ENCODE data around the gene OR6X1. TPM values are rescaled to one million over a fixed set of nuclear protein-coding genes. Genes with fewer than 3 reads are reported as not detected.

Gene OR6X1
- total RNA-seq, 1 experiment from 2014 or later, result not detected

- no peak for DNase-seq
- no peak overlapping the region for H3K9ac ChIP-seq (ENCODE audit: low read length)
- H3K4me3 ChIP-seq (ENCODE audit: low read length), result no peak overlapping the region
- no peaks in the 10 kb centered on the region for H3K9me3 ChIP-seq (ENCODE audit: low read length)
- H3K27ac ChIP-seq (ENCODE audit: low read length), result no peak overlapping the region
- no peaks in the 10 kb centered on the region for H3K27me3 ChIP-seq (ENCODE audit: low read length)
- no peaks in the 10 kb centered on the region for H3K4me1 ChIP-seq (ENCODE audit: low read length)
- no peak overlapping the region for H3K4me2 ChIP-seq (ENCODE audit: low read depth, low read length, poor library complexity, severe bottlenecking)
- no peak overlapping the region for H2AFZ ChIP-seq (ENCODE audit: low read length)
- no peaks in the 10 kb centered on the region for H3K9me2 ChIP-seq (replicated peaks; ENCODE audit: insufficient read depth, low read length)
- H3K79me2 ChIP-seq (ENCODE audit: low read length), result no peaks in the 10 kb centered on the region
- H4K20me1 ChIP-seq (ENCODE audit: insufficient read depth, low read depth, low read length), result no peaks in the 10 kb centered on the region
- no peaks in the 10 kb centered on the region for H3K36me3 ChIP-seq (ENCODE audit: insufficient read depth, low read length)
Observed at GRCh38 chr11:123770712-123771111, 16.4 kb upstream of the OR6X1 start.

- H3K9me3 ChIP-seq (ENCODE audit: low read length), result no peaks in the 10 kb centered on the region
- H3K36me3 ChIP-seq (ENCODE audit: insufficient read depth, low read length), result no peaks in the 10 kb centered on the region
- no peak overlapping the region for H3K4me3 ChIP-seq (ENCODE audit: low read length)
- DNase-seq, result no peak
- no peak overlapping the region for H2AFZ ChIP-seq (ENCODE audit: low read length)
- H3K79me2 ChIP-seq (ENCODE audit: low read length), result no peaks in the 10 kb centered on the region
- H3K9ac ChIP-seq (ENCODE audit: low read length), result no peak overlapping the region
- no peaks in the 10 kb centered on the region for H3K27me3 ChIP-seq (ENCODE audit: low read length)
- H3K4me2 ChIP-seq (ENCODE audit: low read depth, low read length, poor library complexity, severe bottlenecking), result no peak overlapping the region
- no peak overlapping the region for H3K27ac ChIP-seq (ENCODE audit: low read length)
- H3K4me1 ChIP-seq (ENCODE audit: low read length), result no peaks in the 10 kb centered on the region
- no peaks in the 10 kb centered on the region for H4K20me1 ChIP-seq (ENCODE audit: insufficient read depth, low read depth, low read length)
- no peaks in the 10 kb centered on the region for H3K9me2 ChIP-seq (replicated peaks; ENCODE audit: insufficient read depth, low read length)
Observed at GRCh38 chr11:123765601-123766000, 11.3 kb upstream of the OR6X1 start.

GRCh38 chr11:123762422-123762821 is 8.1 kb upstream of the OR6X1 start:
- Histone ChIP-seq H4K20me1 (ENCODE audit: insufficient read depth, low read depth, low read length) (no peaks in the 10 kb centered on the region), H3K9me3 (ENCODE audit: low read length) (no peaks in the 10 kb centered on the region), H2AFZ (ENCODE audit: low read length) (no peak overlapping the region), H3K9me2 (replicated peaks; ENCODE audit: insufficient read depth, low read length) (no peaks in the 10 kb centered on the region), H3K4me2 (ENCODE audit: low read depth, low read length, poor library complexity, severe bottlenecking) (no peak overlapping the region), H3K27me3 (ENCODE audit: low read length) (no peaks in the 10 kb centered on the region), H3K36me3 (ENCODE audit: insufficient read depth, low read length) (no peaks in the 10 kb centered on the region), H3K9ac (ENCODE audit: low read length) (no peak overlapping the region), H3K4me3 (ENCODE audit: low read length) (no peak overlapping the region), H3K27ac (ENCODE audit: low read length) (no peak overlapping the region), H3K4me1 (ENCODE audit: low read length) (no peaks in the 10 kb centered on the region), H3K79me2 (ENCODE audit: low read length) (no peaks in the 10 kb centered on the region)
- no peak for DNase-seq

GRCh38 chr11:123760894-123761293 is 6.6 kb upstream of the OR6X1 start:
- no peak for DNase-seq
- no peaks in the 10 kb centered on the region for H3K27me3 ChIP-seq (ENCODE audit: low read length)
- no peak overlapping the region for H3K4me3 ChIP-seq (ENCODE audit: low read length)
- no peak overlapping the region for H3K9ac ChIP-seq (ENCODE audit: low read length)
- H3K79me2 ChIP-seq (ENCODE audit: low read length), result no peaks in the 10 kb centered on the region
- H2AFZ ChIP-seq (ENCODE audit: low read length), result no peak overlapping the region
- no peaks in the 10 kb centered on the region for H3K9me2 ChIP-seq (replicated peaks; ENCODE audit: insufficient read depth, low read length)
- H3K4me1 ChIP-seq (ENCODE audit: low read length), result no peaks in the 10 kb centered on the region
- H3K36me3 ChIP-seq (ENCODE audit: insufficient read depth, low read length), result no peaks in the 10 kb centered on the region
- H3K27ac ChIP-seq (ENCODE audit: low read length), result no peak overlapping the region
- H3K4me2 ChIP-seq (ENCODE audit: low read depth, low read length, poor library complexity, severe bottlenecking), result no peak overlapping the region
- H3K9me3 ChIP-seq (ENCODE audit: low read length), result no peaks in the 10 kb centered on the region
- no peaks in the 10 kb centered on the region for H4K20me1 ChIP-seq (ENCODE audit: insufficient read depth, low read depth, low read length)

- no peaks in the 10 kb centered on the region for H3K27me3 ChIP-seq (ENCODE audit: low read length)
- no peaks in the 10 kb centered on the region for H3K36me3 ChIP-seq (ENCODE audit: insufficient read depth, low read length)
Observed at GRCh38 chr11:123757976-123758375, 3.7 kb upstream of the OR6X1 start.

GRCh38 chr11:123755813-123756212 is 1.5 kb upstream of the OR6X1 start:
- Histone ChIP-seq H3K36me3 (ENCODE audit: insufficient read depth, low read length) (no peaks in the 10 kb centered on the region), H3K4me3 (ENCODE audit: low read length) (no peak overlapping the region), H3K79me2 (ENCODE audit: low read length) (no peaks in the 10 kb centered on the region), H3K4me1 (ENCODE audit: low read length) (peaks cover 5% of the 10 kb centered on the region), H3K9me2 (replicated peaks; ENCODE audit: insufficient read depth, low read length) (no peaks in the 10 kb centered on the region), H3K9me3 (ENCODE audit: low read length) (no peaks in the 10 kb centered on the region), H2AFZ (ENCODE audit: low read length) (no peak overlapping the region), H4K20me1 (ENCODE audit: insufficient read depth, low read depth, low read length) (no peaks in the 10 kb centered on the region), H3K4me2 (ENCODE audit: low read depth, low read length, poor library complexity, severe bottlenecking) (no peak overlapping the region), H3K27ac (ENCODE audit: low read length) (no peak overlapping the region), H3K9ac (ENCODE audit: low read length) (no peak overlapping the region), H3K27me3 (ENCODE audit: low read length) (no peaks in the 10 kb centered on the region)
- no peak for DNase-seq

More at GRCh38 chr11:123757976-123758375, 3.7 kb upstream of the OR6X1 start:
- H4K20me1 ChIP-seq (ENCODE audit: insufficient read depth, low read depth, low read length), result no peaks in the 10 kb centered on the region
- H3K9me3 ChIP-seq (ENCODE audit: low read length), result no peaks in the 10 kb centered on the region
- H3K9me2 ChIP-seq (replicated peaks; ENCODE audit: insufficient read depth, low read length), result no peaks in the 10 kb centered on the region
- no peak for DNase-seq
- no peaks in the 10 kb centered on the region for H3K79me2 ChIP-seq (ENCODE audit: low read length)
- no peak overlapping the region for H3K9ac ChIP-seq (ENCODE audit: low read length)
- no peak overlapping the region for H3K4me2 ChIP-seq (ENCODE audit: low read depth, low read length, poor library complexity, severe bottlenecking)
- no peak overlapping the region for H3K27ac ChIP-seq (ENCODE audit: low read length)
- peaks cover 5% of the 10 kb centered on the region for H3K4me1 ChIP-seq (ENCODE audit: low read length)
- H3K4me3 ChIP-seq (ENCODE audit: low read length), result no peak overlapping the region
- no peak overlapping the region for H2AFZ ChIP-seq (ENCODE audit: low read length)

- DNase-seq, result no peak
- Histone ChIP-seq H3K27ac (ENCODE audit: low read length) (no peak overlapping the region), H2AFZ (ENCODE audit: low read length) (no peak overlapping the region), H3K9ac (ENCODE audit: low read length) (no peak overlapping the region), H3K27me3 (ENCODE audit: low read length) (no peaks in the 10 kb centered on the region), H3K4me1 (ENCODE audit: low read length) (peaks cover 5% of the 10 kb centered on the region), H3K9me2 (replicated peaks; ENCODE audit: insufficient read depth, low read length) (no peaks in the 10 kb centered on the region), H3K4me3 (ENCODE audit: low read length) (no peak overlapping the region), H3K4me2 (ENCODE audit: low read depth, low read length, poor library complexity, severe bottlenecking) (no peak overlapping the region), H3K9me3 (ENCODE audit: low read length) (no peaks in the 10 kb centered on the region), H3K79me2 (ENCODE audit: low read length) (no peaks in the 10 kb centered on the region), H4K20me1 (ENCODE audit: insufficient read depth, low read depth, low read length) (no peaks in the 10 kb centered on the region), H3K36me3 (ENCODE audit: insufficient read depth, low read length) (no peaks in the 10 kb centered on the region)
Observed at GRCh38 chr11:123755344-123755743, 1.0 kb upstream of the OR6X1 start.

GRCh38 chr11:123753110-123753509 is 1.2 kb downstream of the OR6X1 start:
- Histone ChIP-seq H3K27me3 (ENCODE audit: low read length) (no peaks in the 10 kb centered on the region), H3K27ac (ENCODE audit: low read length) (no peak overlapping the region), H3K9ac (ENCODE audit: low read length) (no peak overlapping the region), H2AFZ (ENCODE audit: low read length) (no peak overlapping the region), H3K36me3 (ENCODE audit: insufficient read depth, low read length) (no peaks in the 10 kb centered on the region), H3K79me2 (ENCODE audit: low read length) (no peaks in the 10 kb centered on the region), H3K9me3 (ENCODE audit: low read length) (no peaks in the 10 kb centered on the region), H3K4me2 (ENCODE audit: low read depth, low read length, poor library complexity, severe bottlenecking) (no peak overlapping the region), H3K4me1 (ENCODE audit: low read length) (peaks cover 5% of the 10 kb centered on the region), H3K4me3 (ENCODE audit: low read length) (no peak overlapping the region), H3K9me2 (replicated peaks; ENCODE audit: insufficient read depth, low read length) (no peaks in the 10 kb centered on the region), H4K20me1 (ENCODE audit: insufficient read depth, low read depth, low read length) (no peaks in the 10 kb centered on the region)
- no peak for DNase-seq

GRCh38 chr11:123751781-123752180 is 2.5 kb downstream of the OR6X1 start:
- Histone ChIP-seq H3K9ac (ENCODE audit: low read length) (no peak overlapping the region), H3K4me3 (ENCODE audit: low read length) (no peak overlapping the region), H3K27me3 (ENCODE audit: low read length) (no peaks in the 10 kb centered on the region), H2AFZ (ENCODE audit: low read length) (no peak overlapping the region), H3K9me3 (ENCODE audit: low read length) (no peaks in the 10 kb centered on the region), H3K9me2 (replicated peaks; ENCODE audit: insufficient read depth, low read length) (no peaks in the 10 kb centered on the region), H3K27ac (ENCODE audit: low read length) (no peak overlapping the region), H4K20me1 (ENCODE audit: insufficient read depth, low read depth, low read length) (no peaks in the 10 kb centered on the region), H3K79me2 (ENCODE audit: low read length) (no peaks in the 10 kb centered on the region), H3K4me2 (ENCODE audit: low read depth, low read length, poor library complexity, severe bottlenecking) (no peak overlapping the region), H3K36me3 (ENCODE audit: insufficient read depth, low read length) (no peaks in the 10 kb centered on the region), H3K4me1 (ENCODE audit: low read length) (peaks cover 5% of the 10 kb centered on the region)
- no peak for DNase-seq

Measured in Karpas-422 (cell line).